ENCODE data around the gene OSGEP. TPM values are rescaled to one million over a fixed set of nuclear protein-coding genes. Genes with fewer than 3 reads are reported as not detected.

The OSGEP gene
- total RNA-seq, 1 experiment from 2014 or later, result 64.1 TPM

DNA sequence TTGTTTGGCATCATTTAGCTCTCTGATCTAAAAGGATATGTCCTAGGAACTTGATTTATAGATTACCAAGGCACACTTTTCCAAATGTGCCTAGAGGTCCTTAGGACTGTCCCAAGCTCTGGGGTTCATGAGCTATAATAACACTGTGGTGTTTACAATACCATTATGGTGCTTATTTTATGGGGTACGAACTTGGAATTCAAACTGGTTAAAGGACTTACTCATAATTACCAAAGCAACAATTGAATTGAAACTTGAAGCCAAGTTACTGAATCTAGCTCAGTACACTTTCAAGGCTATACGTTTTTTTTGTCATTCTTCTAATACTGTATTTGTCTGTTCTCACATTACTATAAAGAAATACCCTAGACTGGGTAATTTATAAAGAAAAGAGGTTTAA, 31.7 kb downstream of the OSGEP start:
- TF ChIP-seq EZH2phosphoT487 (IDR thresholded peaks at IDR 0.05; ENCODE audit: borderline replicate concordance, low read length), result no peak
- TF ChIP-seq EZH2 (IDR thresholded peaks at IDR 0.05; ENCODE audit: low read length, unreplicated experiment), result no peak
- no peak for TF ChIP-seq CTCF (conservative IDR thresholded peaks at IDR 0.05; ENCODE audit: low read depth, low read length)
- Histone ChIP-seq H3K9me3 (ENCODE audit: low read length) (no peaks in the 10 kb centered on the region), H3K9me2 (replicated peaks; ENCODE audit: low read length) (no peaks in the 10 kb centered on the region), H3F3A (ENCODE audit: low read length, unreplicated experiment) (peaks cover 3% of the 10 kb centered on the region), H3K4me2 (ENCODE audit: low read length) (no peak overlapping the region), H3K27ac (ENCODE audit: low read length) (no peak overlapping the region), H3K4me1 (ENCODE audit: insufficient read depth, low read length) (peaks cover 15% of the 10 kb centered on the region), H3K4me3 (ENCODE audit: low read length) (no peak overlapping the region), H3K36me3 (ENCODE audit: low read depth, low read length) (no peaks in the 10 kb centered on the region), H4K20me1 (ENCODE audit: low read length) (no peaks in the 10 kb centered on the region), H2AFZ (ENCODE audit: low read length) (no peak overlapping the region), H3K9ac (ENCODE audit: low read length) (no peak overlapping the region), H3K79me2 (ENCODE audit: low read length) (no peaks in the 10 kb centered on the region), H3K27me3 (ENCODE audit: low read length) (no peaks in the 10 kb centered on the region)
- CTCF ChIA-PET, result no interaction called here
- no TSS peak for BruUV-seq (replicated peaks)
- POLR2A ChIA-PET (ENCODE audit: unreplicated experiment), result interaction anchor here (0.6 kb wide), 1 partner anchor 40 kb away, joined by 6 read pairs; no protein-coding TSS in a partner anchor
- intact Hi-C loops (cut with micrococcal nuclease), result no loop called here
- ATAC-seq, result no peak
- DNase-seq, result no peak

GRCh38 chr14:20421267-20421666, 33.3 kb downstream of the OSGEP start:
- peaks cover 3% of the 10 kb centered on the region for H3F3A ChIP-seq (ENCODE audit: low read length, unreplicated experiment)
- ChIA-PET CTCF (no interaction called here), POLR2A (ENCODE audit: unreplicated experiment) (no interaction called here)
- peaks cover 23% of the 10 kb centered on the region for H3K4me1 ChIP-seq (ENCODE audit: insufficient read depth, low read length)
- no peak for DNase-seq
- no peak overlapping the region for H3K9ac ChIP-seq (ENCODE audit: low read length)
- H3K9me3 ChIP-seq (ENCODE audit: low read length), result no peaks in the 10 kb centered on the region
- BruUV-seq (replicated peaks), result no TSS peak
- no peaks in the 10 kb centered on the region for H3K79me2 ChIP-seq (ENCODE audit: low read length)
- H3K36me3 ChIP-seq (ENCODE audit: low read depth, low read length), result no peaks in the 10 kb centered on the region
- ATAC-seq, result no peak
- H3K4me3 ChIP-seq (ENCODE audit: low read length), result no peak overlapping the region
- no peak overlapping the region for H3K4me2 ChIP-seq (ENCODE audit: low read length)
- no peaks in the 10 kb centered on the region for H3K9me2 ChIP-seq (replicated peaks; ENCODE audit: low read length)
- no peak overlapping the region for H3K27ac ChIP-seq (ENCODE audit: low read length)
- no peaks in the 10 kb centered on the region for H4K20me1 ChIP-seq (ENCODE audit: low read length)
- TF ChIP-seq EZH2 (IDR thresholded peaks at IDR 0.05; ENCODE audit: low read length, unreplicated experiment), result no peak
- TF ChIP-seq CTCF (conservative IDR thresholded peaks at IDR 0.05; ENCODE audit: low read depth, low read length), result no peak
- no peak for TF ChIP-seq EZH2phosphoT487 (IDR thresholded peaks at IDR 0.05; ENCODE audit: borderline replicate concordance, low read length)
- no peaks in the 10 kb centered on the region for H3K27me3 ChIP-seq (ENCODE audit: low read length)
- intact Hi-C loops (cut with micrococcal nuclease), result no loop called here
- H2AFZ ChIP-seq (ENCODE audit: low read length), result no peak overlapping the region

- no peaks in the 10 kb centered on the region for H3K9me2 ChIP-seq (replicated peaks; ENCODE audit: low read length)
- ATAC-seq (0 out of 2 replicates have a peak, but pooled peaks have one; percentile 14), DNase-seq (peak; percentile 45)
- TF ChIP-seq CTCF (conservative IDR thresholded peaks at IDR 0.05; ENCODE audit: low read depth, low read length) (no peak), EZH2phosphoT487 (IDR thresholded peaks at IDR 0.05; ENCODE audit: borderline replicate concordance, low read length) (no peak), EZH2 (IDR thresholded peaks at IDR 0.05; ENCODE audit: low read length, unreplicated experiment) (no peak)
- BruUV-seq (replicated peaks), result no TSS peak
- CTCF ChIA-PET, result no interaction called here
- H3K9me3 ChIP-seq (ENCODE audit: low read length), result no peaks in the 10 kb centered on the region
- H3K4me3 ChIP-seq (ENCODE audit: low read length), result no peak overlapping the region
- no peaks in the 10 kb centered on the region for H3K36me3 ChIP-seq (ENCODE audit: low read depth, low read length)
- H3K9ac ChIP-seq (ENCODE audit: low read length), result no peak overlapping the region
- intact Hi-C loops (cut with micrococcal nuclease), result no loop called here
- H3K27ac ChIP-seq (ENCODE audit: low read length), result no peak overlapping the region
- H3F3A ChIP-seq (ENCODE audit: low read length, unreplicated experiment), result peaks cover 3% of the 10 kb centered on the region
- H3K79me2 ChIP-seq (ENCODE audit: low read length), result no peaks in the 10 kb centered on the region
- H3K27me3 ChIP-seq (ENCODE audit: low read length), result no peaks in the 10 kb centered on the region
- H4K20me1 ChIP-seq (ENCODE audit: low read length), result no peaks in the 10 kb centered on the region
- no peak overlapping the region for H2AFZ ChIP-seq (ENCODE audit: low read length)
- POLR2A ChIA-PET (ENCODE audit: unreplicated experiment), result no interaction called here
- H3K4me2 ChIP-seq (ENCODE audit: low read length), result no peak overlapping the region
- H3K4me1 ChIP-seq (ENCODE audit: insufficient read depth, low read length), result peaks cover 23% of the 10 kb centered on the region
Measured at GRCh38 chr14:20419419-20419818, 35.2 kb downstream of the OSGEP start.
